Heart left ventricle (tissue), 16 donors: ENCODE data around the gene OR6C68. TPM values are rescaled to one million over a fixed set of nuclear protein-coding genes. Genes with fewer than 3 reads are reported as not detected.

Experiments
- ATAC-seq, 4 donors: fragments of 200-7000 bp; cut with Tn5 transposase; one replicate each; pipeline ENCODE4 v1.9.1; 2020 to 2022; ENCODE audit warnings: moderate library complexity in 4 of 4, mild to moderate bottlenecking in 3 of 4, moderate number of reproducible peaks in 1 of 4
- DNase-seq, 5 donors: peaks; one replicate each; pipeline ENCODE4 v3.0.0-alpha.2; 2020
- H3K27ac ChIP-seq, 12 donors: fragments of 200-600 bp; sonication (generic) in 4 of 12; one replicate each; pipeline versions ENCODE4 v1.5.0 to v1.8.0; 2016 to 2022; ENCODE audit warnings: mild to moderate bottlenecking in 2 of 12
- H3K27me3 ChIP-seq, 9 donors: fragments of 200-600 bp; sonication (generic) in 2 of 9; one replicate each; pipeline versions ENCODE4 v1.5.1 to v1.8.0; 2016 to 2022; ENCODE audit warnings: mild to moderate bottlenecking in 3 of 9
- H3K36me3 ChIP-seq, 9 donors: fragments of 200-600 bp; sonication (generic) in 2 of 9; one replicate each; pipeline versions ENCODE4 v1.5.0 to v1.8.0; 2018 to 2022; ENCODE audit warnings: mild to moderate bottlenecking in 2 of 9
- H3K4me1 ChIP-seq, 12 donors: fragments of 200-600 bp; sonication (generic) in 4 of 12; one replicate each; pipeline versions ENCODE4 v1.5.0 to v1.8.0; 2016 to 2022; ENCODE audit warnings: mild to moderate bottlenecking in 3 of 12
- H3K4me3 ChIP-seq, 12 donors: fragments of 200-600 bp; sonication (generic) in 4 of 12; one replicate each; pipeline versions ENCODE4 v1.5.0 to v1.8.0; 2017 to 2022; ENCODE audit warnings: mild to moderate bottlenecking in 9 of 12, moderate library complexity in 4 of 12
- H3K9me3 ChIP-seq, 12 donors: fragments of 200-600 bp; sonication (generic) in 4 of 12; one replicate each; pipeline versions ENCODE4 v1.5.0 to v1.8.0; 2016 to 2022; ENCODE audit warnings: mild to moderate bottlenecking in 1 of 12
- CTCF ChIP-seq, 12 donors: fragments of 200-600 bp; sonication (generic) in 4 of 12; IDR thresholded peaks; one replicate each; pipeline versions ENCODE4 v1.5.0 to v1.8.0; 2018 to 2022; ENCODE audit warnings: antibody characterized with exemption in 12 of 12, mild to moderate bottlenecking in 5 of 12
- POLR2A ChIP-seq, 2 donors: fragments of 450-650 bp; IDR thresholded peaks; one replicate each; pipeline ENCODE4 v1.6.1; 2017; ENCODE audit warnings: antibody characterized with exemption in 2 of 2, mild to moderate bottlenecking in 2 of 2, moderate library complexity in 2 of 2
- WGBS, 4 donors: extraction: QIAGEN DNeasy Blood & Tissue Kit in 2 of 4; methylation state at CpG; one replicate each; pipeline versions ENCODE4 v1.1.5 to v1.1.7; 2013 to 2018; 5-methylcytosine and 5-hydroxymethylcytosine counted together
- intact Hi-C, 10 donors: fragments of 100-400 bp; cut with DNase I; formaldehyde crosslinking; loops; one replicate each; pipeline versions ENCODE4 v1.11.1 to v1.14.2; 2022
- long read RNA-seq, 3 donors: library from polyadenylated mRNA; unstranded; transcript quantifications; one replicate each; pipeline ENCODE4 v2.0.0, GENCODE V29; 2020 to 2021
- polyA plus RNA-seq, 2 donors: library from polyadenylated mRNA; stranded (reverse); fragments of 200-250 nt; gene quantifications; one replicate each; pipeline ENCODE4 v1.2.3, GENCODE V29; 2013
- total RNA-seq, 9 donors: library from RNA; depleted of rRNA in 2 of 9; stranded (reverse); fragments of >200 nt in 2 of 9; fragmentation: NEBNext Ultra II Directional in 3 of 9; extraction: Animal tissue kit (Norgen Biotek cat#: 25700) in 3 of 9; gene quantifications; one replicate each; pipeline versions ENCODE4 v1.1.0 to v1.2.4, GENCODE V29; 2016 to 2023
- donor health status: ischemic (EF 13 %, LVEDD 7.1; RV severe dilation, severe dysfunction).
- donor health status: healthy with polysubstance abuse.
- donor health status: DM: no; HTN: yes; CAD: no.
- donor health status: DM: no; HTN: no; CAD: no.
- donor health status: ischemic (EF 25% LVEDD 6.9; RV normal size, moderate dysfunction).
- donor health status: ischemic (EF 25% LVEDD 5.7; RV mildly dilated, moderate dysfunction).
- donor health status: healthy.
- donor health status: DM: yes; HTN: yes; CAD: no.
- donor health status: ischemic (EF 35%, LVEDD 5.7; RV mildly dilated, moderate dysfunction).
- donor health status: nonischemic (EF 11% LVEDD 7.7; RV severe dilation, severe dysfunction).
- donor health status: DM: yes; HTN: yes; CAD: no.
- donor health status: PGD.
- donor health status: ischemic (EF 29% LVEDD 5.4; RV normal size, mild dysfunction).
- donor health status: nonischemic (EF 23%, LVEDD 6.1; RV moderate dilation, normal function).

The OR6C68 gene
- total RNA-seq (not detected), polyA plus RNA-seq (not detected)
- long read RNA-seq, donor 1: 0 reads
- long read RNA-seq, donor 2: 0 reads
- long read RNA-seq, donor 3: 0 reads

GRCh38 chr12:55492078-55492477 lies at the start of gene OR6C68:
OR6C68 (plus strand) TSS chr12:55492378; CDS start chr12:55492378, 0 bp downstream.
- WGBS, 4 donors: 52 to 61% (median 56%) methylated on average over 2 of the region's 2 CpGs
- H3K27ac ChIP-seq: no peak within 1 kb of the TSS
- H3K4me1 ChIP-seq: no peaks in the 10 kb centered on the region
- H3K9me3 ChIP-seq: no peaks in the 10 kb centered on the region
- H3K4me3 ChIP-seq: no peak within 1 kb of the TSS
- no peaks in the 10 kb centered on the region for H3K27me3 ChIP-seq
- ATAC-seq (no peak), DNase-seq (no peak)
- H3K36me3 ChIP-seq: no peaks in the 10 kb centered on the region
- TF ChIP-seq POLR2A (IDR thresholded peaks at IDR 0.05): no peak
- TF ChIP-seq CTCF (IDR thresholded peaks at IDR 0.05): no peak
- intact Hi-C loops: no loop called here

- peaks cover 0 to 5% (median 0%) of the 10 kb centered on the region in 9 donors for H3K27me3 ChIP-seq
- H3K4me1 ChIP-seq: no peaks in the 10 kb centered on the region
- peaks cover 0 to 23% (median 10%) of the 10 kb centered on the region in 12 donors for H3K9me3 ChIP-seq
- intact Hi-C loops: loop anchor here in 1 of 10 donors (10.0 kb wide), 1 partner anchor 171 kb away; no protein-coding TSS in a partner anchor
- H3K36me3 ChIP-seq: no peaks in the 10 kb centered on the region
- no peak within 1 kb of the TSS for H3K4me3 ChIP-seq
- TF ChIP-seq POLR2A (IDR thresholded peaks at IDR 0.05) (no peak), CTCF (IDR thresholded peaks at IDR 0.05) (no peak)
- 51 to 60% (median 55%) methylated on average over 2 of the region's 2 CpGs for WGBS, 4 donors
- no peak for DNase-seq
- no peak for ATAC-seq
- H3K27ac ChIP-seq: no peak within 1 kb of the TSS
Observed at GRCh38 chr12:55443776-55444175, 48.4 kb upstream of the OR6C68 start, which contains the start of gene OR6C2. OR6C2 (plus strand) TSS chr12:55444076; CDS start chr12:55452214, 8,138 bp downstream.

DNA sequence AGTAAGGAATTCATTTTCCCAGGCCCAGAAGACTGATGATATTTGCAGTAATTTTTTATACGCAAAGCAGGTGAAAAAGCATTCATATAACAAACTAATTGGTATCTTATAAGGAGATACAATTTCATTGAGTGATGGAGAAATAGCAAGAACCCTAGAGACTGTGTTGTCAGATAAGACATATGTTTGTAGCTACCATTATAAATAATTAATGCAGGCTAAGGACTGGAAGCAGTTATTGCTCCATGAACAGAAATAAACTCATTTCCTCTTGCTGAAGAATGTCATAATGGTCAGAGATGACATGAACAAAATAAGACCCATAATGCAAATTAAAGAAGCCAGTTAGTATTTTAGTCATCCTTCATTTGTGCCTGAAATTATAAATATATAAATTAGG lies 46.8 kb upstream of the OR6C68 start:
- H3K4me3 ChIP-seq: no peak overlapping the region
- WGBS, 4 donors: 92 to 100% (median 96%) methylated on average over 1 of the region's 1 CpG
- intact Hi-C loops: loop anchor here in 1 of 10 donors (10.0 kb wide), 1 partner anchor 169 kb away; no protein-coding TSS in a partner anchor
- no peaks in the 10 kb centered on the region for H3K4me1 ChIP-seq
- no peak overlapping the region for H3K27ac ChIP-seq
- peaks cover 0 to 5% (median 0%) of the 10 kb centered on the region in 9 donors for H3K27me3 ChIP-seq
- ATAC-seq: no peak
- no peak for DNase-seq
- TF ChIP-seq POLR2A (IDR thresholded peaks at IDR 0.05) (no peak), CTCF (IDR thresholded peaks at IDR 0.05) (no peak)
- no peaks in the 10 kb centered on the region for H3K36me3 ChIP-seq
- peaks cover 0 to 18% (median 10%) of the 10 kb centered on the region in 12 donors for H3K9me3 ChIP-seq

DNA sequence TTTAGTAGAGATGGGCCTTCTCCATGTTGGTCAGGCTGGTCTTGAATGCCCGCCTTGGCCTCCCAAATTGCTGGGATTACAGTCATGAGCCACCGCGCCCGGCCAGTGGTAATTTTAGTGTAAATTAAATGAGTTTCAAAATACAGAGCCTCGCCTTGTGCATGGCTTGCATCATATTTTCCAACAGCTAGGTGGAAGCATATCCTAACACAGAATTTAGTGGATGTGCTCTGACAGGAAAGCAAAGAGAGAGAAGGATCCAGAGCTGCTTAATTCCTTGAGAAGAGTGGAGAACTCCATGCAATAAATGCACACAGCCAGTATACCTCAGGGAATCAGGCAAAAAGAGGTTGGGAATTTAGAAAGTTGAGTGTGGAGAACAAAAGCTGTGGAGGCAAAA lies 45.9 kb upstream of the OR6C68 start:
- WGBS, 4 donors: 81 to 85% (median 81%) methylated on average over 5 of the region's 5 CpGs
- TF ChIP-seq CTCF (IDR thresholded peaks at IDR 0.05) (no peak), POLR2A (IDR thresholded peaks at IDR 0.05) (no peak)
- H3K4me3 ChIP-seq: no peak overlapping the region
- H3K9me3 ChIP-seq: peaks cover 0 to 8% (median under 1%) of the 10 kb centered on the region in 12 donors
- H3K36me3 ChIP-seq: no peaks in the 10 kb centered on the region
- peaks cover 0 to 5% (median 0%) of the 10 kb centered on the region in 9 donors for H3K27me3 ChIP-seq
- no peaks in the 10 kb centered on the region for H3K4me1 ChIP-seq
- no peak overlapping the region for H3K27ac ChIP-seq
- intact Hi-C loops: loop anchor here in 1 of 10 donors (10.0 kb wide), 1 partner anchor 168 kb away; no protein-coding TSS in a partner anchor
- no peak for ATAC-seq
- no peak for DNase-seq
